ENCODE data around the gene MBD3L3.
A peak's percentile ranks its signal among the peaks of the same experiment; 100 is the strongest.
"Not testable (repeated sequence)": the region's sequence is repeated elsewhere in the genome, so short reads cannot be mapped to it uniquely, and the experiment has no call there.

MBD3L3 gene

DNA sequence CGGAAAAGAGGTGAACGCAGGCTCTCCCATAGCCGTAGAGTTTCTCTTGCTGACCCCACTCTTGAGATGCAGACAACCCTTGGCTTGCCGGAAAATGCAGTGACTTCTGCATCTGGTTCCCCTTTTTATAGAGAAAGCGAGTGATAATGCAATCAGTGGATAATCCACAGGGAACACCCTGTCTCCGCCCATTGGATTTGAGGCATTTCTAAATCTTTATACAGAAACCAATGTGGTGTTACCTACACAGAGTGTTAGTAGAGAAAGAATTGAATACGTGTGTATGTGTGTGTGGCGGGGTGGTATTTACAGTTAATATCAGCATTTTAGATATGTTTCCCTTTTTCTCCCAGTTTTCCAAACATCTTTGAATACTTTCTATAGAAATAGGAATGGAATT, at the start of gene MBD3L3:
Gene MBD3L3, minus strand, starts transcription at position 101 of the 400 bp plus-strand sequence. Its CDS starts 71 bp downstream, at position 30.
- DNase-seq: not testable (repeated sequence)

DNA sequence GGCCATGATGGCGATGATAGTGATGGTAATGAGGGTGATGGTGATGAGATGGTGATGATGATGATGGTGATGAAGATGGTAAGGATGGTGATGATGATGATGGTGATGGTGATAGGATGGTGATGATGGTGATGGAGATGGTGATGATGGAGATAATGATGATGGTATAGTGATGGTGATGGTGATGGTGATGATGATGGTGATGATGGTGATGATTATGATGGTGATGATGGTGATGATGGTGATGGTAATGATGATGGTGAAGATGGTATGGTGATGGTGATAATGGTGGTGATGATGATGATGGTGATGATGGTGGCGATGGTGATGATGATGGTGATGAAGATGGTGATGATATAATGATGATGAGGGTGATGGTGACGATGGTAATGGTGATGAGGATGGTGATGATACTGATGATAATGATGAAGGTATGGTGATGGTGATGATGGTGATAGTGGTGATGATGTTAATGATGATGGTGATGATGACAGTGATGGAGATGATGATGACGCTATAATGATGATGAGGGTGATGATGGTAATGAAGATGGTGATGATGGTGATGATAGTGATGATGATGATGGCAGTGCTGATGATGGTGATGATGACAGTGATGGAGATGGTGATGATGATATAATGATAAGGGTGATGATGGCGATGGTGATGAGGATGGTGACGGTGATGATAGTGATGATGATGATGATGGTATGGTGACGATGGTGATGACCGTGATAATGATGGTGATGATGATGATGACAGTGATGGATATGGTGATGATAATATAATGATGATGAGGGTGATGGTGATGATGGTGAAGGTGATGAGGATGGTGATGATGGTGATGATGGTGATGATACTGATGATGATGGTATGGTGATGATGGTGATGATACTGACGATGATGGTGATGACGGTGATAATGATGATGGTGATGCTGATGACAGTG, 48.5 kb upstream of the MBD3L3 start:
- no peak for DNase-seq

DNA sequence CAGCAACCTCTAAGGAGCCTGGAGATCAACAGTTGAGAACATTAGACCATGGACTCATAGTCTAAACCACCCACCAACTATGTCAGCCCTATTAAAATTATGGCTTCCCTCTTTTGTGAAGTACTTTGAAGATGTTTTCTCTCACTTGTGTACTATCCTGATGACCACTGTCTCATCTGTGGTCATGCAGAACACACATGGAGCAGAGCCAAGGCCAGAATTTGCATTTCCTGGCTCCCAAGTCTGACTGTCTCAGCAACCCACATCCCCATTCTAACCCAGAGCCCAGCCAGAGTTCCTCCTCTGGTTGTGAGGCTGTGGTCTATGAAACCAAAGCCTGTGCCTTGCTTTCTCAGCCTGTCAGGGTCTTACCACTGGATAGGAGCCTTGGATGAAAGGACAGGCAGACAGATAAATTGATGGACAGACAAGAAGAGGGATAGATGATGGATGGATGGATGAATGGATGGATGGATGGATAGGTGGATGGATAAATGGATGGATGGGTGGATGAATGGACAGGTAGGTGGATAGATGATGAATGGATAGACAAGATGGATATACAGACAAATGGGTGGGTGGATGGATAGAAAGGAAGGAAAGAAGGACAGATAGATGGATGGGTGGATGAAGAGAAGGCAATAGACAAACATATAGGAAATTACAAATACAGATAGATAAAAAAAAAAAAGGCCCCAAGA, 46.4 kb upstream of the MBD3L3 start:
- DNase-seq: peak; percentile 32

DNA sequence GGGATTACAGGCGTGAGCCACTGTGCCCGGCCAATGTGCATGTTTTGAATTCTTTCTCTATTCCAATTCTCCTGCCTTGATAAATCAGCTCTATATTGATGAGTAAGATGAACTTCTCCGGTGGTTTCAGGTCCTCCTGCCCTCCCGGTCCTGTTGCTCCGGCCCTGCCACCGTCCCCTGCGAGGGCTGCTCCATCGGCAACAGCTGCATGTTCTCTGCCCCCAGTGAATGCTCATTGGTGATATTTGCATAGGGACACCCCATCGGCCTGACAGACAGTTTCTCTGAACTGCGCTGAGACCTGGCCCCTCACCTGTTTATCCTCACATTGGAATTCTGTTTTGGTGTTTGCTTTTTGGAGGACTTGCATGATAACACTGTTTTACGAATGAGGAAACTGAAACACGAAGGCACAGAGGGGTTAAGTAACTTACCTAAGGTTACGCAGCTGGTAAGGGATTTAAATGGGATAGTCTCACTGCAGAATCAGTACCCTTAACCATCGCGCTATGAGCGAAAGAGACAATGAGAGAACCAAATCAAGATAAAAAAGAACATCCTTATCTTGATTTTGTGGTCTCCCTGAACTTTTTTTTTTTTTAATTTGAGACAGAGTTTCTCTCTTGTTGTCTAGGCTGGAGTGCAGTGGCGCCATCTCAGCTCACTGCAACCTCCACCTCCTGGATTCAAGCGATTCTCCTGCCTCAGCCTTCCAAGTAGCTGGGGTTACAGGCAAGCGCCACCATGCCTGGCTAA, 43.2 kb upstream of the MBD3L3 start:
- DNase-seq: no peak

DNA sequence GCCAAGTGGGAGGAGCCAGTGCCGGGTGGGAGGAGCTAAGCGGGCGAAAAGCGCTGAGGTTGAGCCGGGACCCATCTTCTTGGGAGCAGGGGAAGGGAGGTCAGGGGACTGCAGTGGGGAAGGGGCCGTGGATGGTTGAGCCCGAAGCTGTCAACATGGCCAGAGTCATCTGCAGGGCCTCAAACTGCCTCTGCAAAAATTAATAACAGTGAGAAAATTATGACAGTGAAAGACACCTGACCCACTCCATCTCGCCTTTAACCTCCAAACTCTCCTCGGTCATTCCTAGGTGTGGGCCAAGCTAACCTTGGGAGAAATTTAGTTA, 41.1 kb upstream of the MBD3L3 start:
- DNase-seq: no peak

DNA sequence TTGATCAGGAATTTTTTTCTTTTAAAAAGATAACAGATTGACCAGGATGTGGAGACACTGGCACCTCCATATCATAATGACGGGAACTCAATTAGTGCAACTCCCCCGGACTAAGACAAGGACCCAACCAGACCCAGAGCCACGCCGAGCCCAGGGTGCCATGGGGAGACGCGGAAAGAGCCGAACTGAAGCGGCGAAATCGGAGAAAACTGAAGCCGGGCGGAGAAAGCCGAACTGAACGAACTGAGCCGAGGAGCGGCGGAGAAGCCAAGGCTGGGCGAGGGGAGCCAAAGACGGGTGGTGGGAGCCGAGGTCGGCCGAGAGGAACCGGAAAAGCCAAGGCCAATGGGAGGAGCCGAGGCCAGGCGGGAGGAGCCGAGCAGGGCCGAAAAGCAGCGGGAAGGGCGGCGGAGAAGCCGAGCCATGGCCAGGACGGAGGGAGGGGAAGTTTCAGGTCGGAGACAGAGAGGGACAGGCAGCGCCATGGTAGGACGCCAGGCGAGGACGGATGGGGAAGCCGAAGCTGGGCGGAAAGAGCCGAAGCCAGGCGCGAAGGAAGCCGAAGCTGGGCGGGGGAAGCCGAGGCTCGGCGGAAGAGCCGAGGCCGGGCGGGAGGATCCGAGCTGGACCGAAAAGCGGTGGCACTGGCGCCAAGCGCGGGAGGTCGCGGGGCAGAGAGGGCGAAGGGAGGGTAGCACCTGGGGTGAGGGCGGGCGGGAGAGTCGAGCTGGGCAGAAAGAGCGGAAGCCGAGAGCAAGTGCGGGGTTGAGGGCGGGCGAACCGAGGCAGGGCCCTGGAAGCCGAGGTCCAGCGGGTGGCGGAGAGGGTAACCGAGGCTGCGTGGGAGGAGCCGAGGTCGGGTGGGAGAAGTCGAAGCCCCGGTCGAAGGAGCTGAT, 40.5 kb upstream of the MBD3L3 start:
- peak; percentile 95 for DNase-seq

DNA sequence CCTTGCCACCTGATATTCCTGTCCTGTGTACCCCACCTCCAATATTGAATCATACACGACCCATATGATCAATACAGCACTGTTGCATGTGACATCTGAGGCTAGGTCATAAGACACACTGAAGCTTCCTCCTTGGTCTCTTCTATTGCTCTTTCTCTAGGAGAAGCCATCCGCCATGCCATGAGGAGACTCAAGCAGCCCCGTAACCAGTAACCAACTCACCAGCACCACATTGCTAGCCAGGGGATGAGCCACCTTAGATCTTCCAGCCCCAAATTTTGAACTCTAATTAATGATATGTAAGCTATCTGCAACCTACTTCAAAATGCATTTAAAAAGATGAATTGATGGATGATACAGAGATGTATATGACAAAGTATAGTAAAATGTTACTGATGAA, 39.6 kb upstream of the MBD3L3 start:
- no peak for DNase-seq

DNA sequence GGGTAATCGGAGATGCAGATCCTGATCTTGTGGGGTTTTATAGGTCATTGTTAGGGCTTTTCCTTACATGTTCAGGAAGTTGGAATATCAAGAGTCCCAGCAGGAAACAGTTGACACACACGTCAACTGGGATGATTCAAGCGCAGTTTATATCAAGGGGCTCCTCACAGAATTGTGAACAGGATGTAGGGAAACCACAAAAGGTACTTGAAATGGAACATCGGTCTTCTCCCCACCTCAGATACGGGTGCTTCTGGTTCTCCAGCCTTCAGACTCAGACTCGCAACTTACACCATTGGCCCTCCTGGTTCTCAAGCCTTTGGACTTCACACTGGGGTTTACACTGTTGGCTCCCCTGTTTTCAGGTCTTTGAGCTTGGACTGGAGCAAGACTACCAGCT, 30.5 kb upstream of the MBD3L3 start:
- no peak for DNase-seq

DNA sequence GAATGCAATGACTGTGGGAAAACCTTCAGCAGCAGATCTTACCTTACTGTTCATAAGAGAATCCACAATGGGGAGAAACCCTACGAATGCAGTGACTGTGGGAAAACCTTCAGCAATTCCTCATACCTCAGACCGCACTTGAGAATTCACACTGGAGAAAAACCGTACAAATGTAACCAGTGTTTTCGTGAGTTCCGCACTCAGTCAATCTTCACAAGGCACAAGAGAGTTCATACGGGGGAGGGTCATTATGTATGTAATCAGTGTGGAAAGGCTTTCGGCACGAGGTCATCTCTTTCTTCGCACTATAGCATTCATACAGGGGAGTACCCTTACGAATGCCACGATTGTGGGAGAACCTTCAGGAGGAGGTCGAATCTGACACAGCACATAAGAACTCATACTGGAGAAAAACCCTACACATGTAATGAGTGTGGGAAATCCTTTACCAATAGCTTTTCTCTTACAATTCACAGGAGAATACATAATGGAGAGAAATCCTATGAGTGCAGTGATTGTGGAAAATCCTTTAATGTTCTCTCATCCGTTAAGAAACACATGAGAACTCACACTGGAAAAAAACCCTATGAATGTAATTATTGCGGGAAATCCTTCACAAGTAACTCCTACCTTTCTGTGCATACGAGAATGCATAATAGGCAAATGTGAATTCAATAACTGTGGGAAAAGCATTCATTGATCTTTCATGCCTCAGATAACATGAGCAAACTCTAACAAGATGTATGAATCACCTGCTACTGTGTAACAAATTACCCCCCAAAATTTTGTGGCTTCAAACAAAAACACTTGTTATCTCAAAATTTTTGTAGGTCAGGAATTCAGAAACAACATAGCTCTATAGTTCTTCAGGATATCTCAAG, 24.8 kb upstream of the MBD3L3 start:
- peak; percentile 13 for DNase-seq

DNA sequence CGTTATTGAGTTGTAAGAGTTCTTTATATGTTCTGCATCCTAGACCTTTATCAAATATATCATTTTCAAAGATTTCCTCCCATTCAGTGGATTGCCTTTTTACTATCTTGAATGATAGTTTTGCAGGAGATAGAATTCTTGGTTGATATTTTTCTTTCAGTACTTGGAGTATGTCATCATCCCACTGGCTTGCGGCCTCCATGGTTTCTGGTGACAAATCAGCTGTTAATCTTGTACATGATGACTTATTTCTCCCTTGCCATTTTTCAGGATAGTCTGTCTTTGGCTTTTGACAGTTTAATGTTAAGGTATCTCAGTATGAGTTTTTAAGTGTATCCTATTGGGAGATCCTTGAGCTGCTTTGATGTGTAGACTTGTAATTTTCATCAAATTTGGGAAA, 19.5 kb upstream of the MBD3L3 start:
- DNase-seq: no peak

DNA sequence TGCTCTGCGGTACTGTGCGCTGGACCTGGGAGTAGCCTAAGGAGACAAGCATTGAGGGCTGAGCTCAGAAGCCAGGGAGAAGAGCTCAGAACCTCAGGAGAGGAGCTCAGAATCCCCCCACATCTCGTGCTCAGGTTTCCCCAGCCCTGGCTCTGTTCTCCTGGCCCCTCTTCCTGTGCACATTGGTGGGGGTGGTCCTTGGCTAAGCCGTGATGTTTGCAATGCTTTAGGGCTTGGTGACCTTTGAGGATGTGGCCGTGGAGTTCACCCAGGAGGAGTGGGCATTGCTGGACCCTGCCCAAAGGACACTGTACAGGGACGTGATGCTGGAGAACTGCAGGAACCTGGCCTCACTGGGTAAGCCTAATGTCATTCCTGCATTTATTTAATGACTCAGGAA, 17.7 kb upstream of the MBD3L3 start:
- no peak for DNase-seq

DNA sequence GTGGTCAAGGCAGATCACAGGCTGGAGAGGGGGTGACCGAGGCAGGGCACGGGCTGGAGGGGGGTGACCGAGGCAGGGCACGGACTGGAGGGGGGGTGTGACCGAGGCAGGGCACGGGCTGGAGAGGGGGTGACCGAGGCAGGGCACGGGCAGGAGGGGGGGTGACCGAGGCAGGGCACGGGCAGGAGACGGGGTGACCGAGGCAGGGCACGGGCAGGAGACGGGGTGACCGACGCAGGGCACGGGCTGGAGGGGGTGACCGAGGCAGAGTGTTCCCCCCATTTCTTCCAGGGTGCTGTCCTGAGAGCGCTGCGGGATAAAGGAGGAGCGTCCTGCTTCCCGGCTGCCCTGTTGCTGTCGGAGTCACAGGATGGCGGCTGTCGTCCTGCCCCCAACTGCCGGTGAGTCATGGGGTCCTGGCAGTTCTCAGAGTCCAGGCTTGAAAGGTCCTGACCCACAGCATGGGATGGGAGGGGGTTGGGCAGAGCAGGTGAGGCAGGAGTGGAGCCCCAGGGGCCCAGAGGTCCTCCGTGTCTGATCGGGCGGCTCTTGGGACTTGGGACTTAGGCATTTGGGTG, 16.3 kb upstream of the MBD3L3 start:
- DNase-seq: no peak

DNA sequence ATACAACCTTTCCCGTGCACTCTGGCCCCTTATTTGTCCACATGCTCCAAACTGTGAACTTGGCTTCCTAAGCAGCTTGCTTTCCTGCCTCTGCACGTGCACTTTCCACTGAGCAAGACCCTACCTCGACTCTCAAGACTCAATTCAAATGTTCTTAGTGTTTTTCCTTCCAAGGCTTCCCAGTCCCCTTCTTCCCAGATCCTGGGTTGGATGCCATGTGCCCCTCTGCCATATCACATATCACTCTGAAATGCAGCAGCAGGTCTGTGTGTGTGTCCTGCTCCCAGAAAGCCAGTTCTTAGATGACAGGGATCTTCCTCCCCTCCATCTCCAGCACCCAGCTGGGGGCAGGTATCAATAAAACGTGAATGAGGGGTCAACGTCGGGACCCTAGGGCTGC, 14.1 kb upstream of the MBD3L3 start:
- DNase-seq: no peak

DNA sequence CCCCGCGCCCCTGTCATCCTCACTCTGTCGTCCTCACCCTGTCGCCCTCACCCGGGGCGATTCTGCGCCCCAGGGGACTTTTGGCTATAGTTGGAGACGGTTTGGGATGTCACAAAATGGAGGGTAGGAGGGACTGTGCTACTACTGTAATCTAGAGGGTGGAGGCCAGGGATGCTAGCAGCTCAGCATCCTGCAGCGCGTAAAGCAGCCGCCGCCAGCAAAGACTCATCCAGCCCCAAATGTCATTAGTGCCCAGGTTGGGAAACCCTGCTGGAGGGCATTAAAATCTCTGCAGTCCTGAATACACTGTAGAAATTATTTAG, 11.4 kb upstream of the MBD3L3 start:
- DNase-seq: no peak

DNA sequence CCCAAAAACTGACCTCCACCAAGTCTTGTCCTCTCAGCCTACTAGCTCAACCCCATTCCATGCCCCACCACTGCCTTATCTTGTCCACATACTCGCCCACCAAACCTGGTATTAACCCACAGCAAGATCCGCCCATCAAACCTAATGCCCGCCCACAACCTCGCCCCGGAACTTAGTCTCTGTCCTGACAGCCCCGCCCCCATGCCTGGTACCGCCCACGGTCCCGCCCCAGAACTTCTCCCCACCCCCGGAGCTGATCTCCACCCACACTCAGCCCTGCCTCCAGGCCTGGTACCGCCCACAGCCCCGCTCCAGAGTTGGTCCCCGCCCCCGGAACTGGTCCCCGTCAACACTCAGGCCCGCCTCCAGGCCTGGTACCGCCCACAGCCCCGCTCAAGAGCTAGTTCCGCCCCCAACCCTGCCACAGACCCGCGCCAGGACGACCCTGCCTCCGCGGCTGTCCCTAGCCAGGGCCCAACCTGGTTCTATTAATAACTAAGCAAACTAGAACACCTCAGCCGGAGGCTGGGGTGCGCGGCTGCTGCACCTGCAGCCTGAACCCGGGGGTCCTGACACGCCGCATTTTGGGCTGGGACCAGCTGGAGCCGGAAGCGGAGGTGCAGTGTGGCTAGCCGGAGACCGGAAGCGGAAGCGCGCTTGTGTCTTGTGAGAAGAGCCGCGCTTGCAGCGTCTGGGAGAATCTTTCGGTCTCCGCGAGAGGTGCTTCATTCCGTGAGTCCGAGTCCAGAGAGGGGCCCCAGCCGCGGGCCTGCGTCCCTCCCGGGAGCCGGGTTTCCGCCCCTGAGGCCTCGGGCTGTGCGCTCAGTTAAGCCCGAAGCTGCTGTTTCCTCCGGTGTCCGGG, 10.8 kb upstream of the MBD3L3 start, which contains the start of gene ZNF557:
Gene ZNF557, plus strand, starts transcription at position 662 of the 862 bp plus-strand sequence. CDS start 5,372 bp downstream, outside the sequence.
- peak; percentile 99 for DNase-seq

DNA sequence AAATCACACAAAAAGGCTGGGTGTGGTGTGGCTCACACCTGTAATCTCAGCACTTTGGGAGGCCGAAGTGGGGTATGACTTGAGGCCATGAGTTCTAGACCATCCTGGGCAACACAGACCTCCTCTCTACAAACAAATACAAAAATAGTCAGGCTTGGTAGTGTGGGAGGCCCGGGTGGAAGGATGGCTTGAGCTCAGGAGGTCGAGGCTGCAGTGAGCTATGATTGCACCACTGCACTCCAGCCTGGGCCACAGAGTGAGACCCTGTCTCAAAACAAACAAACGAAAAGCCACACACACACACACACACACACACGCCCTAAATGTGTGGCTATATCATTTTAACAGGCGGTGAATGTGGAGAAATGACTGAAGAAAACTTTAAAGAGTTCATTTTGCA, 10.1 kb upstream of the MBD3L3 start:
- DNase-seq: no peak

DNA sequence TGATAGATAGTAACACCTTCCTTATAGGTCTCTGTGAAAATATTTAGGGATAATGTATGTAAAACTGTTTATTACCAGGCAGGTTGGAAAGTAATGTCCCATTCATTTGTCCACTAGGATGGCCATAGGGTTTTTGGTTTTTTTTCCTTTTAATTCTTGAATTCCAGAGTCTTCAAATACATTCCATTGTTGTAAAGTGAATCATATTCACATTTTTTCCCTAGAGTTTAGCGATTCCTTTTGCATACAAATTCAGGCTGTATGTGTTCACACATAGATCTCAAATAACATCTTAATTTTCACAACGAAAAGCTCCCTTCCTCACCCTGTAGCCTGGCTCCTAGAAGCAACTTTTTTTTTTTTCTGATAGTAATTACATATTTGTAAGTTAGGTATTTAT, 9.2 kb upstream of the MBD3L3 start:
- DNase-seq: no peak

DNA sequence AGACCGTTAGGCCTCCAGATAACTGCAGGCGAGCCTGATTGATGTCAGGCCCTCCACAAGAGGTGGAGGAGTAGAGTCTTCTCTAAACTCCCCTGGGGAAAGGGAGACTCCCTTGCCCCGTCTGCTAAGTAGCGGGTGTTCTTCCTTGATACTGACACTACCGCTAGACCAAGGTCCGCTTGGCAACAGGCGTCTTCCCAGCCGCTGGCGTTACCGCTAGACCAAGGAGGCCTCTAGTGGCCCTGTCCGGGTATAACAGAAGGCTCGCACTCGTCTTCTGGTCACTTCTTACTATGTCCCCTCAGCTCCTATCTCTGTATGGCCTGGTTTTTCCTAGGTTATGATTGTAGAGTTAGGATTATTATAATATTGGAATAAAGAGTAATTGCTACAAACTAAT, 8.6 kb upstream of the MBD3L3 start:
- peak; percentile 47 for DNase-seq

DNA sequence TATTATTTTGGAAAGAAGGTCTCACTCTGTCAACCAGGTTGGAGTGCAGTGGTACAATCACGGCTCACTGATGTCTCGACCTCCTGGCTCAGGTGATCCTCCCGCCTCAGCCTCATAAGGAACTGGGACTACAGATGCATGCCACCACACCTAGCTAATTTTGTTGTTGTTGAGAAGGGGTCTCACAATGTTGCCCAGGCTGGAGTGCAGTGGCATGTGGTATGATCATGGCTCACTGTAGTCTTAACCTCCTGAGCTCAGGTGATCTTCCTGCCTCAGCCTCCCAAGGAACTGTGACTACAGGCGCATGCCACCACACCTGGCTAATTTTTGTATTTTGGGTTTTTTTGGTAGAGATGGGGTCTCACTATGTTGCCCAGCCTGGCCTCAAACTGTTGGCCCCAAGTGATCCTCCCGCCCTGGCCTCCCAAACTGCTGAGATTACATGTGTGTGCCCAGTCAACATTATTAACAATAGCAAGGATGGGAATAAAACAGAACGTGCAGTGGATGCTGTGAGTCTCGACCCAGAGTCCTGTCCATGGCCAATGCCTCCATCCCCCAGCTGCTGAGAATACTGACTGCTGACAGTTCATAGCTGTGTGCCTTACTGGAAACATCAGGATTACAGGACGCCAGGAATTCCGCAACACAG, 5.4 kb upstream of the MBD3L3 start:
- DNase-seq: no peak

DNA sequence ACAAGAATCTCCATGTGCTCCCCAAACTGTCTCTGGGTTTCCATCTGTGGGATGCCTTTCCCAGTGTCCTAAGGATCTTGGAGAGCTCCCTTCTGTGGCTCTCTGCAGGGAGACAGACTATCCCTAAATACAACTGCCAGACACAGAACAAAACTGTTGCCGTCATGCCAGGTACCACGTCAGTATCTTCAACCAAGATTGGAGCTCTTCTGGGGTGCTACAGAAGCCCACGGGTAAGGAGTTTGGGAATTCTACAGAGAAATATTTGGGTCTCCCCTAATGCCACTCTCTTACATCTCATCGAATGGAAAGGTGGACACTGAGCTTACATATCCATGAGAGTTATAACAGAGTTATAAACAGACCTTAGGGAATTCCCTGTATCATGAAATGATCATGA, 4.9 kb upstream of the MBD3L3 start:
- no peak for DNase-seq

Measured in RPMI8226 (cell line).